NCI-H2107 treated with DMSO at 0.1 percent for 48 hours (cell line): ENCODE results near the gene VEPH1.

Source experiments
- DNase-seq: peaks from one replicate; lab custom pipeline; 2025; ENCODE audit not compliant: unreplicated experiment; lab: John Stamatoyannopoulos, UW

Gene VEPH1

GRCh38 chr3:157274644-157275137 is 228.5 kb downstream of the VEPH1 start:
- no peak for DNase-seq

GRCh38 chr3:157271283-157271882 is 231.8 kb downstream of the VEPH1 start:
- DNase-seq, result no peak

GRCh38 chr3:157268026-157268425 is 235.2 kb downstream of the VEPH1 start:
- DNase-seq, result no peak

GRCh38 chr3:157265931-157266330 is 237.3 kb downstream of the VEPH1 start:
- DNase-seq, result no peak

GRCh38 chr3:157263027-157263426 is 240.2 kb downstream of the VEPH1 start:
- no peak for DNase-seq

- DNase-seq, result no peak
Measured at GRCh38 chr3:157261000-157261399, 242.2 kb downstream of the VEPH1 start.

GRCh38 chr3:157259825-157260224 is 243.4 kb downstream of the VEPH1 start:
- no peak for DNase-seq

DNA sequence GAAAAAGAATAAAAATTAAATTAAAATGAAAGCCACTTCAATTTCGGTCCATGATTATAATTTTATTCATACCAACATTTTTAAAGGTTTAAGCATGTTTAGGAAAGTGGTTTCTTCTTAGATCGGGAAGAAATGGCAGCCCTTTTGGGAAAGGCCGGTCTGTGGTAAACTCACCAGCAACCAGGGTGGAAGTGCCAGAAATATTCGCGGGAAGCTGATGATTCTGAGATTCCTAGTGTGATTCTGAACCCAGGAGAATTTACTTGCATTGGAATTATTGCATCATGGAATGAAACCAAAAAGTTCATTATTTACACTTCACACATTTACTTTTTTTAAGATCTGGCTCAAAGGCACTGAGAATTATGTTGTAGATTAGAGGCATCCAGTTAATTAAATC is 246.1 kb downstream of the VEPH1 start:
- no peak for DNase-seq

GRCh38 chr3:157255797-157256196 is 247.4 kb downstream of the VEPH1 start:
- DNase-seq, result no peak

GRCh38 chr3:157251685-157252084 is 251.5 kb downstream of the VEPH1 start:
- no peak for DNase-seq

DNA sequence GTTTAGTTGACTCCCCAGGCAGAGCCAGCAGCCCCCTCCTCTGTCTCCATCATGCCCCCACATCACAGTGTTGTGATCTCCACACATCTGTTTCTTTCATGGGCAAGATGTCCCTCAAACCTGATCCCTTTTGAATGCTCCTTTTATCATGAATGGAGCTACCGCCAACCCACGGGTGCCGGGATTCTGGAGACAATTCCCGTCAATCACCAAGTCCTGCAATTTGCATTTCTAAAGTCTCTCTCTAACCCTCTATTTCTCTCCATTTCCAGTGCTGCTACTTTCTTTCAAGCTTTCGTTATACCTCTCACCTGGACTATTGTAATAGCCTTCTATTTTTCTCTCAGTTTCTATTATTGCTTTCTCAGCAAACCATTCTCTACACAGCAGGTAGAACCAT is 253.6 kb downstream of the VEPH1 start:
- DNase-seq, result no peak

DNA sequence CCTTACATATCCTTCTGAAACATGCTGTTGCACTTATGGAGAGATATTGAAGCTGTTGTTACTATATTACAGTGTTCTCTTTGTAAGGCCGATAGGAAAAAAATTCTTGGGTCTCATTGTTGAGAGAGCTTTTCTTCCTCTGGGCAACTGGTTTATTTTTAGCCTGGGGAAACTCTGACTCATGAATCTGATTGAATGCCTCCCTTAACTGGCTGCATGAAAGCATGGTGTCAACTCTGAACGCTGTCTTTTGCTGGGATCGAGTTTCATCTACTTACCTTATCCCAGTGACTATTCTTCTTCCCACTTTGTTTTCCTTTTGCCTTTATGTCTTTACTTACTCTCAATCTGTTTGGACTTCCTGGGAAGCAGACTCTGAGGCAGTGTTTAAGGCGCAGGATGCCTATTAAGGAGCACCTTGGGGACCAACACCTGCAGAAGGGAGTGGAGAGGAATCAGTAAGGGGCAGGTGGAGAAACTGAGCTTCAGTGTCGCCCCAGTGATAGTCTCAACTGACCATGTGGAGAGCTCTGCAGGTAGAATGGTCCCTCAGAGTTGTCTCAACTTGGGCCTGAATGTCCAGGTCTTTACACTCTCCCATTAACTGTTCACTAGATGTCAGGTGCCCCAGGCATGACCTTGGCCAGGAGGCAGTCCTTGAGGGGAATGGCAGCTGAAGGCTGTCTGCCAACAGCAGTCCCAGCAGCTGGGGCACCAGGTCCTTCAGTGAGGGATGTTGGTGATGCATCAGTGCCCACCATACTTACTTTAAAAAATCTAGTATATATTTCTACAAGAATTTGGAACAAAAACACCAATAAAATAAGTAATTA is 254.4 kb downstream of the VEPH1 start:
- peak; percentile 80 for DNase-seq

DNA sequence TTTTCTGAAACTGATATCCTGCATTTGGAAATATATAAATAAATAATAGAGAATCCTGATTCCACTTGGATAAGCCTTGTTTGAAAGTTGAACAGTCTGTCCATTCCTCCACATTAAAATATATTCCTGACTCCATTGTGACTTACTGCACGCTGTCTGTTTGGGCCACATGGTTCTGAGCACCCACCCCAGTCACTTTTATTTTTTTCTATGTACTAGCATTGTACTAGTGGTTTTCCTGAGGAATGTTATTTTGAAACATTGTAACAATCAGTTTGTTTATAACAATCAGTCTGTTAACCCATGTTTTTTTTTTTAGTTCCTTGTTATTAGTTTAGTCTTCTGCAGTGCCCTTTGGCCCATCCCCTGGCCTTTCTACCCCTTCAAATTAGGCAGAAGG is 255.8 kb downstream of the VEPH1 start:
- DNase-seq, result no peak

DNA sequence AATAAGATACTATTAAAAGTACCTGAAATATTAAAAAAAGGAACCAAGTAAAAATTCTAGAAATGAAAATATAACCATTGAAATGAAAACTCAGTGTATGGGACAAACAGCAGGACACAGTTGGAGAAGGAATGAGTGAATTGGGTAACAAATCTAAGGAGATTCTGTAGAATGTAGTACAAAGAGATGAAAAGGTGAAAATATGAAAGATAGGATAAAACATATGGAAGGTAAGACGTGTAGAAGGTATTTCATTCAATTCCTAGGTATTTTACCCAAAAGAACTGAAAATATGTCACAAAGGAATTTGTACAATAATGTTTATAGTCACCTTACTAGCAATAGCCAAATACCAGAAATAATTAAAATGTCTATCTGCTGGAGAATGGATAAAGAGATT is 260.4 kb downstream of the VEPH1 start:
- no peak for DNase-seq

- DNase-seq, result no peak
Measured at GRCh38 chr3:157241599-157241998, 261.6 kb downstream of the VEPH1 start.

DNA sequence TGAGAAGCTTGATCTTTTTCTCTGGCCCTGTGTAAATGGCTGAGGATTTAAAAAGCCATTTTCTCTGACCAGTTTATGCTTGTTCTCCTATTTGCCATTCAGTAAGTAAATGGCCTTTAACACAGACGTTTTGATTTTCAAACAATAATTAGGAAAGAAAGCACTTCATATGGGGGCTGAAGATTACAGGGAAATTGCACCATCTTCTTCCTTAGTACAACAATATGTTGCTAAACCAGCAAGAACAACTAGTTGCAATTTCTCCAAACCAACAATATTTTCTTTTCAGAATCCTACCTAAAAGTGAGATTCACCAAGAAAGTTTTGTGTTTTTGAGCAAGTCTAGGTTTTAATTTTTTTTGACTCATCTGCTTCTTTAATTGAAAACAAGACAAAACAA is 262.8 kb downstream of the VEPH1 start:
- DNase-seq, result no peak

- peak; percentile 47 for DNase-seq
Measured at GRCh38 chr3:157239082-157239704, 264.0 kb downstream of the VEPH1 start.

GRCh38 chr3:157238457-157238856 is 264.8 kb downstream of the VEPH1 start:
- no peak for DNase-seq

- no peak for DNase-seq
Measured at GRCh38 chr3:157237886-157238285, 265.3 kb downstream of the VEPH1 start.

DNA sequence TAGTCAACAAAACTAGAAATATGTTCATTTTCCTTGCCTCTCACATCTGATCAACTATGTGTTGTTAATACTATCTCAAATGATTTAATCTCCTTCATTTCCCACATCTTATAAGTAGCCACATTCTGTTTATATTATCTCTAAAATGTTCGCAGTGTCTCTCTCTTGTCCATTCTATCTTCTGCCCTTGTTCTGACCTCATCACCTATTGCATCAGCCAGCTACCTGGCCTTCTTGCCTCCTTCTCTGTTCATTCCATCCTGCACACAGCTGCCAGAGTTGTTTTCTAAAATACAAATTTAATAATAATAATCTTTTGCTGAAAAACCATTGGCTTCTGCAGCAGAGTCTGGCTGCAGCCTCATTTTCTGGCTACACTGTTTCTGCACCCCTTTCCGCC is 267.9 kb downstream of the VEPH1 start:
- DNase-seq, result no peak

- DNase-seq, result no peak
Measured at GRCh38 chr3:157233923-157234322, 269.3 kb downstream of the VEPH1 start.

- no peak for DNase-seq
Measured at GRCh38 chr3:157232141-157232540, 271.1 kb downstream of the VEPH1 start.
